ENCODE results near the gene ZNF521.

DNA sequence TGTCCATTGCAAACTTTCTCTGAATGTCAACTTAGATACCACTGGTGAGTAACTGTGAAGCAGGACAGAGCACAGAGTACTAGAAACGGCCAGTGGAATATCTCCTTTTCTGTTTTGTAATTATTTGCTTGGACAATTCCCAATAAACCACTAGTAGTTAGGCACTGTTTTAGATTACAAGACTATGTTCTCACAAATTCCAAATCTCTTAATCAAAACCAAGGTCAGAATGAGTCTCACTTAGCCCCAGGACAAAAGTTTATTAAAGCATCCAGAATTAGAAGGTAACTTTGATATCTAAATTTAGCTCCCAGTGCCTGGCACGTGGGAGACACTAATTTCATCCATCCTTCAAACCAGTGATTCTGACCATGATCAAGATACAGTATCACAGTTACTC, 89.0 kb downstream of the ZNF521 start:
- TF ChIP-seq, protein P1, sequence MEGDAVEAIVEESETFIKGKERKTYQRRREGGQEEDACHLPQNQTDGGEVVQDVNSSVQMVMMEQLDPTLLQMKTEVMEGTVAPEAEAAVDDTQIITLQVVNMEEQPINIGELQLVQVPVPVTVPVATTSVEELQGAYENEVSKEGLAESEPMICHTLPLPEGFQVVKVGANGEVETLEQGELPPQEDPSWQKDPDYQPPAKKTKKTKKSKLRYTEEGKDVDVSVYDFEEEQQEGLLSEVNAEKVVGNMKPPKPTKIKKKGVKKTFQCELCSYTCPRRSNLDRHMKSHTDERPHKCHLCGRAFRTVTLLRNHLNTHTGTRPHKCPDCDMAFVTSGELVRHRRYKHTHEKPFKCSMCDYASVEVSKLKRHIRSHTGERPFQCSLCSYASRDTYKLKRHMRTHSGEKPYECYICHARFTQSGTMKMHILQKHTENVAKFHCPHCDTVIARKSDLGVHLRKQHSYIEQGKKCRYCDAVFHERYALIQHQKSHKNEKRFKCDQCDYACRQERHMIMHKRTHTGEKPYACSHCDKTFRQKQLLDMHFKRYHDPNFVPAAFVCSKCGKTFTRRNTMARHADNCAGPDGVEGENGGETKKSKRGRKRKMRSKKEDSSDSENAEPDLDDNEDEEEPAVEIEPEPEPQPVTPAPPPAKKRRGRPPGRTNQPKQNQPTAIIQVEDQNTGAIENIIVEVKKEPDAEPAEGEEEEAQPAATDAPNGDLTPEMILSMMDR (conservative IDR thresholded peaks at IDR 0.05; ENCODE audit: low read depth, low read length), result no peak
- TF ChIP-seq EZH2 (IDR thresholded peaks at IDR 0.05; ENCODE audit: low read length, unreplicated experiment) (no peak), EZH2phosphoT487 (IDR thresholded peaks at IDR 0.05; ENCODE audit: borderline replicate concordance, low read length) (no peak)
